Left renal cortex interstitium (tissue), 4 donors: ENCODE measurements around the gene ZNF740. TPM values are rescaled to one million over a fixed set of nuclear protein-coding genes. Genes with fewer than 3 reads are reported as not detected.

Source experiments
- DNase-seq, 4 donors: peaks; one replicate each; pipeline ENCODE4 v3.0.0-alpha.2; 2013; ENCODE audit warnings: low read depth in 4 of 4, low spot score in 2 of 4, missing footprints in 1 of 4
- polyA plus RNA-seq, 4 donors: library from polyadenylated mRNA; unstranded; fragments of 120-200 nt; gene quantifications; one replicate each; pipeline ENCODE4 v1.2.1, GENCODE V29; 2013; ENCODE audit not compliant: insufficient read length in 4 of 4

The ZNF740 gene
- polyA plus RNA-seq, 4 donors, result 64.1 to 80.8 (median 67.7) TPM

DNA sequence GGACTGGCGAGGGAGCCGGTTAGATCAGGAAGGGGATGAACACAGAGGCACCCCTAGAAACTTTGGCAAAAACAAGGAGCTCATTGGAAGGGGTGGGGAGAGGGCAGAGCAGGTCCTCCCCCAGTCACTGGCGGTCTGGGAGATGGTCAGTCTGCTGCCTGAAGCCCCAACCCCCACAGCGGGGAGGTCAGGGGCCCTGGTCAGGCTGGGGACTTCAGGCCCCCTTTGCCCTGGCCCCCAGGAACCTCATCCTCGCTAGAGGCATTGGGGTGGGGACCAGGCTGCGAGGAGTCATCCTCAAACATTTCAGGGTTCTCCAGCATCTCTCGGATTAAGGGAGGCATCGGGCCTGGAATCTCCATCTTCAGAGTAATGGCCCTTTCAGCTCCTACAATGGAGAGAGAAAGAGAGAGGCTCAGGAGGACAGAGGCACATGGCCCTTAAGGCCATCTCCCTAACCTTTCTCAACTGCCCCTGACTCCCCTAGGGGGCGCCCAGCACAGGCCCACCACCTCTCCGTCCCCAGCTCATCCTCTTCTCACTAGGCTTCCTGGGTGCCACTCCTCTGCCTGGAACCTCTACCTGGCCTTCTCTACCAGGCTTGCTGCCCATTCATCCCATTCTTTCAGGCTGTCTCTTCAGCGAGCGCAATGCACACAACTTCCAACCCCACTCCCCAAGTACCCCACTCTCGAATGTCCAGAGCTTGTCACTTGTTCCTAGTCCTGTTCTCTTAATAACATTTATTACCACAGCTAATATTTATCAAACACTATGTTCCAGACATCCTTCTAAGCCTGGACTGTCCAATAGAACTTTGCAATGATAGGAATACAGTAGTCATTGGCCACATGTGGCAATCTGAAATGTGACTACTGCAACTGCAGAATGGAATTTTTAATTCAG is 31.2 kb downstream of the ZNF740 start:
- DNase-seq, result no peak

DNA sequence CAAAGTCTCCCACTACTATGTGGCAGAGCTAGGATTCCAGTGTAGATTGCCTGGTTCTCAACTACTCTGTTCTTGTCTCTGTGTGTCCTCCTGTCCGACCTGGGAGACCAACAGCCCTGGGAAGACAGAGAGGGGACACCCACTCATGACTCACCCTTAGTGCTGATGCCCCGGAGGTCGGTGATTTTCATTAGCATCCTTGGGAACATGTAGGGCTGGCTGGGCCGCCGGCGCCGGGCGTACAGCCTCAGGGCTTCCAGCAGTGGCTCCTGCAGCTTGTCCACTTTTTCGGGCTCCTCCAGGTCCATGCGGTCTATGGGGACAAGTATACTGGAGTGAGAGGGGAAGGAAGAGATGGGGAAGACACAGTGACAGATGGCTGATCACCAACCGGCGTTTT is 32.4 kb downstream of the ZNF740 start:
- no peak for DNase-seq

DNA sequence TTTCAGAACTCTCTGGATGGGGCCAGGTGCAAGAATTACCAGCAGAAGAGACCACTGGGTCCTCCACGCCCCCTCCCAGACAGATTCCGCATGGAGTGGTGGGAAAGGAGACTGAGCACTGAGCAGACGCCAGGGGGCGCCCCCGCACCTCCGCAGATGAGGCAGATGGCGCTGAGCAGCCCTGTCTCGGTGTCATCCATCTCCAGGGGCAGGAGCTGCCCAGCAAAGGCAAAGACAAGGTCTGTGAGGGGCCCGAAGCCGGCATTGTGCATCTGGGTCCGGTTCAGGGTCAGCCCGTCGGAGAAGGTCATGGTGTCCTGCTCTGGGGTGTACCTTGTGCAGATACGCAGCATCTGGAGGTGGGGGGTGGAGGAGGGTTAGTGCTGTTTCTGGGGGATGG is 32.8 kb downstream of the ZNF740 start:
- no peak for DNase-seq

DNA sequence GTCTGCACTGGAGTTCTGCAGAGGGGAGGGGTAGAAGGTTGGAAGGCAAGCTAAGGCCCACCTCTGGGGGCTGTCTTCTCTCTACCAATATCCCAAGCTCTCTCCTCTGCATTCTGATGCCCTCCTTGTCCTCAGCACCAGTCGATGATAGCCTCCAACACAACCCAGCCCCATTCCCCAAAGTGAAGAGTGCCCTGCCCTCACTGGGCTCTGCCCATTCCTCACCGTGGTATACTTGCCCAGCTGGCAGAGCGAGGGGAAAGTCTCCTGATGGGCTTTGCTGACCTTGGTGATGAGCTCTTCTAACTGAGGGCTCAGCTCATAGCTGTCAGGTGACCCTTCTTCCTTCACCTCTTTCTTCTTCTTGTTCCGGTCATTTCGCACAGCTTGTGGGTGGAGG is 33.7 kb downstream of the ZNF740 start:
- no peak for DNase-seq

DNA sequence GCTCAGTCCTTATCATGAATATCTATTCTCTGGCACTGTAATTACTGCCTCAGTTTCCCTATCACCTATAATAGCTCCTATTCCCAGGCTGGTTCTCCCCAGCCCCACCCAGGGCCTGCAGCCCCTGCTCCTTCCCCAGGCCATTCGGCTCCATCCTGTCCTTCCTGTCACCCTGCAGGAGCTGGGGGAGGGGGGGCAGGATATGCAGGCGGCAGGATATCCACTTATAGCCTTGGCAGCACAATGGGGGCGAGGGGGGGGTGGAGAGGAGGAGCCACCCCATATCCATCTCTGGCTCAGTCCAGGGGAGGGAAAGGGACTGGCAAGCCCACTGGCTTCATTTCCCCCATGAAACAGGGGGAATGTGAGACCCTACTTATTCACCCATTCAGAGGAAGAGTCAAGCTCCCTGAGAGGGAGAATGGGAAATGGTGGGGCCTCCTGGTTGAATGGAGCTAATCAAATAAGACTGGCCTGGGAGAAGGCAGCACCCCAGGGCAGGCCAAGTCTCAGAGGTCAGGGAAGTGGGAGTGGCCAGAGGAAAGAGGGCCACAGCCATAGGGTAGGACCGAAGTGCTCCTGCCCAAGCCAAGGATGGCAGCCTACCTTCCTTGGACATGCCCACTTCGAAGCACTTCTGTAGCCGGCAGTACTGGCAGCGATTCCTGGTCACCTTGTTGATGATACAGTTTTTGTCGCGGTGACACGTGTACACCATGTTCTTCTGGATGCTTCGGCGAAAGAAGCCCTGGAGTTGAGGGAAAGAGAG is 34.3 kb downstream of the ZNF740 start:
- no peak for DNase-seq

DNA sequence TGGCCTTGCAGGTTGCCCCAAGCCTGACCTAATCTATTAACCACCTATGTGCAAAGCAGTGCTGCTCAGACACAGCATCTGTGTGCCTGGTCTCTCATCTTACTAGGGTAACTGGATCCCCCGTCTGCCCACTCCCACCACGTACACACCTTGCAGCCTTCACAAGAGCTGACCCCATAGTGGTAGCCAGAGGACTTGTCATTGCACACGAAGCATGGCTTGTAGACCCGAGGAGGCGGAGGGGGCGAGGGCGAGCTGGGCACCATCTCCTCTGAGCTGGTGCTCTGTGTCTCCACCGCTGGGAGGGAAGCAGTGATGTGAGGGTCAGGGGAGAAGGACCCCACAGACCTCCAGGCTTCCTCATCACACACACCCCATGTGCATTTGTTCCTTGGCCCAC is 35.0 kb downstream of the ZNF740 start:
- no peak for DNase-seq

DNA sequence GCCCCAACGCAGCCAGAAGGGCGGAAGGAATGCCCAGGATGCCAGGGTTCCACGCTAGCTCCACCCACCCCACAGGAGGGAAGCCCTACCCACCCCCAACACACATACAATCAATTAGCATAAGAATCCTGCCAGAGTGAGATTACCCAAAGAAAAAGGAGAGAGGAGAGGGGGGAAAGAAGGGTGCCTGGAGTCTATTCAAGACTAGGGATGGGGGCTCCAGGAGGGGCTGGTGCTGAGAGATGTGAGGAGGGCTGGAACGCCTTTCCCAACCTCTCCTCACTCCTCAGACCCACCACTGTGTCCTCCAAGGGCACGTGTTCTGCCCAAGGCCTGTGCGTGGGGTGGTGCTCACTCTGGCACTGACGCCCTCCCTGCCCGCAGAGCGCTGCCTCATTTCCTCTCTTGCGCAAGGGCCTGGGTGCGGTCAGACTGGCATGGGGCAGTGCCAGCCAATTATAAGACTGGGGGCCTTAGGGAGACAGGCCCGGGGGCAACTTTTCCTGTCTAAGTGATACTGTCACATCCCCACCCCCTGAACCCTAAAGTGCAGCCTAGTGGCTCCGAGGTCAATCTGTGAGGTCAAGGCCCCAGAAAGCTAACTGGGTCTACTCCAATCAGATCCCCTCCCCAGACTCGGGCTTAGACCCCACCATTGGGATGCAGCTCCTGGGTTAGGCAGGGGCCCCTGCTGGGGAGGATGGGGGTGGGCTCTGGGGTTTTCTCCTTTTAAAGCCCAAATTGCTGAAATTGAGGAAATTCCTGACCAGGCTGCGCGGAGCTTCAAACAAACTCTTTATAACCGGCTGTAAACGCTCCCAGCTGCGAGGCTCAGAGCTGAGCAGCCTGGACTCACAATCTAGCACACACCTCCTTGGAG is 36.8 kb downstream of the ZNF740 start:
- DNase-seq, result no peak

DNA sequence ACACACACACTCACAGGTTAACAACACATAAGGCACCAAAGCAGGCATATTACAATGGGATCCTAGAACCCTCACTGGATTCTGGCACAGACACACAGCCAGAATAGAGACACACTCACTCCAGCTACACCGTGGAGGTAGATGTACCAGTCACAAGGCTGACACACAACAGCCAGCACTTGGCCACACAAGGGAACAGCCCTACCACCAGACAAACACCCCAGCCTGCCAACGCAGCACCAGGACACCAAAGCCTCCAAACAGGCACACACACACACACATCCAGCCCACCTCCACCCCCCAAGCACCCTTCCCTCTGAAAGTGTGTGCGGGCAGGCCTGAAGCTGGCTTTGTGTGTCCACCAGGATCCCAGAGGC is 37.4 kb downstream of the ZNF740 start:
- DNase-seq, result no peak

DNA sequence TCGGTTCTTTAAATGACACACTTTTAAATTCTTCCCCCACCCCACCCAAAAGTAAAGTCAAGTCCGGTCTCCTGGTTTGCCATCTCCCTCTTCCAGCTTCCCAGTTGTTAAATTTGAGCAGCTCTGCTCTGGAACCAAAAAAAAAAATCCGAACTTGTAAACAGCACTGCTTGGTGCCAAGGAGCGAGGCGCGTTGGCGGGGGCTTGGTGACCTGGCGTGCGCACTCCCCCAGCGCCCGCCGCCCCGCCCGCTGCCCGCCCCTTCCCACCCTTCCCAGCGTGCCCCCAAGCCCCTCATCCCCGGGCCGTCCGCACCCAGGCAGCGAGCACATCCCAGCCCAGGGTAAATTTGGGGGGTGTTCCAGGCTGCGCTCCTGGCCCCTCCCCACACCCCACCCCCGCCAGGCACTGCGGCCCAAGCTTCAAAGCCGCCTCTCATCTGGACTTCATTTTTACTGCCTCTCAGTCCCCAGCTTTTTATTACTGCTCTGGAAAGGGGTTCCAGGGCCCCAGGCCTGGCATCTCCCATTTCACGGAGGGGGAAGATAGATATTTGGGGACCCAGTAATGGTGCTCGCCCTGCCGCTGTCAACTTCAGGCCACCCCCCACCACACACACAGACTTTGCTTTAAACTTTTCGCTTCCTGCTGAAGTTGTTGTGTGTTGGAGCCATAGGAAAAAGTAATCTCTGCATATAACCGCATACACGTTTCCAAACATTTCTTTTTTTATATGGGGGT is 38.2 kb downstream of the ZNF740 start:
- no peak for DNase-seq

DNA sequence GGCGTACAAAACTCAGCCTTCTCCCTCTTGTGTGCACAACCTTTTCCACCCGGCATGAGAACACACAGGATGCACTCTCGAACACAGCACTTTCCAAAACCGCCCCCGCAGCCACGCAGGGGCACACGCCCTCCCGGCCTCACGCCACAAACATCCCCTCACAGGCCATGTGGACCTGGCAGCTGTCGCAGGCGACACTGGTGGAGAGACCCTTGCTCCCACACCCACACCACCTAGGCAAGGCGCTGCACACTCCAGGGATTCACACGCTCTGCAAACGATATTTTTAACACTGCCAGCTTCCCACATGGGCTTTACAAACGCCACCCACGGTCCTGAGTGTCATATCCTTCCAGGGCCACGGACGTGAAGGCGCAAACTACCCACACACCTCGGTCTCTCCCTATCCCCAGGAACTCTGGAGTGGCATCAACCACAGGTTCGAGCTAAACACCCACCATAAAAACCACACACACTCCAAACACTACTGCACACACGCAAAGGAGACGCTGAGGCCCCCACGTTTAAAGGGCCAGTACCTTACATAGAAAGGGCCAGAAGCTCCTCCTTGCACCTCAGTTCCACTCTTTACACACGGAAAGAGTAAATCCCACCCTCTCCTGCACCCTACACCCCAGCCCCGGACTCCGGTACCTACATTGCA is 38.9 kb downstream of the ZNF740 start:
- no peak for DNase-seq

DNA sequence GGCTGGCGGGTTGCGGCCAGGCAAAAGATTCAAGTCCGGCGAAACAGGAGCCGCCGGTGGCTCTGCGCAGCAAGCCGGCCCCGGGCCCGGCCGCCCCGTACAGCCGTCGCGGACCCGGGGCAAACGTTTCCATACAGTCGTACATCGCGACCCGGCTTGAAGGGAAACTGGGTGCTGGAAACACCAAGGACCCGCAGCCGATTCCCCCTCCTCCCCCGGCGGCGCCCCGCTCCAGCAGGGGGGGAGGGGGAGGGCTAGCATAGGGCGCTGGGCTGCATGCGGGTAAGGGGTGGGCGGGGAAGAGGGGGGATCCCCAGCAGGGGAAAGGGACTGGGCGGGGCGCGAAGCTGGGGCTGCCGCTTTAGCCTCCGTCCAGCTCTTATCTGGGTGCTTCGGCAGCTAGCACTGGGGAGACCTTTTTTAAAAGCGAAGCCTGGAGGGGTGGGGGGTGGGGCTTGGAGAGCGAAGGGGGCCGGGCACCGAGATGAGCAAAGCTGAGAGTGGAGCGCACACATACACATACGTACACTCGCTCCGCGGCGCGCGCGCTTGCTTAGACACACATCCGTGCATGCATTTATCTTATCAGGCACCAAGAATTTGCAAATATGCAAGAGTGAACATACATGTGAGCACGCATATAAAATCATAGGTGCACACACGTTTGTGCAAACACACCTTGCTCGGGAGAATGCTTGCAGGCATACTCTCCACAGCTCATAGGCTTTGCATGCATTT is 39.6 kb downstream of the ZNF740 start:
- no peak for DNase-seq

DNA sequence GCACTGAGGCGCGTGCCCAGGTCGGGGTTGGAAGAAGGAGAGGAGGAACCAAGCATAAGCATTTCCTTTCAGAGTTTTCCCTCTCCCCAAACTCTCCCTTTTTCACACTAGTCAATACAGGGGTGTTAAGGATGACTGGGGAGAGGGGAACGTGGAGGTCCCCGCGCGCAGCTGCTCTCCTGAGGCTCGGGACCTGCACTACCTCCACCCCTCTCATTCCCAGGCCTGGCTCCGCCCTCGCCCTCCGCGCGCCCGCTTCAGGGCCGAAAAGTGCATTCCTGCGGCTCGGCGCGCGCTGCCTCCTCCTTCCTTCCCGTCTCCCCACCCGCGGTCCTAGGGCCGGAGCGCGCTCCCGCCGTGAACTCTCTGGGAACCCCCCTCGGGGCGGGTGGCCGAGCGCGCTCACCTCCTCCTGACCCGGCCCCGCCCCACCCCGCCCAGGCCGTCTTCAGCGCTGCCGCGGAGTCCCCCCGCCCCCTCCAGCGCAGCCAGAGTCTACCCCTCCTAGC is 40.2 kb downstream of the ZNF740 start:
- DNase-seq, result peak; percentile 63 to 86 (median 81)

DNA sequence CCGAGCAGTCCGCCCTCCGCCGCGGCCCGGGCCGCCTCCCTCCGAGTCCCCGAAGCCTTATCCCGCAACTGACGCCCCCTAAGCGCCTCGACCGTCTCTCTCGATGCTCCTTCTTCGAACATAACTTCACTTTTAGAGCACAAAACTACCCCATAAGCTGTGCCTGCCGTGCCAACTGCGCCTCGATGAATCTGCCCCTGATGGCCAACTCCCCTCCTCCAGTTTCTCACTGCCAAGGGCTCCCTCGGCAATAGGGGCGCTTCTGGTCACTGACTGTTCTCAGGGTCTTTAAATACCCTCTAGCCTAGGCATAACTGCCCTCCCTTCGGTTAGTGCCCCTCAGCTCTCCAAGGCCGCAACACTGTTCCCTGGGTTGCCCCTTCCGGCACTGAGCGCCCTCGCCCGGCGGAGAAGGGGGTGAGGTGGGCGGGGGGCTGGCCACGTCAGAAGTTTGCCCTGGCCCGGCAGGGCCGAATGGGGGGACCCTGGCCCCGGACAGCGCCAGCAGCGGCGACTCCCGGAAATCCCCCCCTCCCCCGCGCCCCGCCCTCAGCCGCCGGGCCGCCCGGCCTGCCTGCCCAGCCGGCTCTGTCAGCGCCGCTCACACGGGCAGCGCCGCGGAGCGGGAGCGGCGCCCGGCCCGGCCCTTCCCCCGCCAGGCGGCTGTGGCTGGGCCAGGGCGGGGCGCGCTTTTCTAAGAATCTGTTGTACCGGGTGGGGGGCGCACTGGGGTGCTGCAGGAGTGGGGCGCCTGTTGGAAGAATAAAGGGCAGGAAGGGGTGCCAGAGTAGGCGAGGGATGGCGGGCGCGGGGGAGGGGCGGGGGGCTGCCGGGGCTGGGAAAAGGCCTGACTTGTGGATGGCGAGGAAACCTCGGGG is 40.9 kb downstream of the ZNF740 start:
- DNase-seq, result peak in 1 of 4 donors; percentile 55

DNA sequence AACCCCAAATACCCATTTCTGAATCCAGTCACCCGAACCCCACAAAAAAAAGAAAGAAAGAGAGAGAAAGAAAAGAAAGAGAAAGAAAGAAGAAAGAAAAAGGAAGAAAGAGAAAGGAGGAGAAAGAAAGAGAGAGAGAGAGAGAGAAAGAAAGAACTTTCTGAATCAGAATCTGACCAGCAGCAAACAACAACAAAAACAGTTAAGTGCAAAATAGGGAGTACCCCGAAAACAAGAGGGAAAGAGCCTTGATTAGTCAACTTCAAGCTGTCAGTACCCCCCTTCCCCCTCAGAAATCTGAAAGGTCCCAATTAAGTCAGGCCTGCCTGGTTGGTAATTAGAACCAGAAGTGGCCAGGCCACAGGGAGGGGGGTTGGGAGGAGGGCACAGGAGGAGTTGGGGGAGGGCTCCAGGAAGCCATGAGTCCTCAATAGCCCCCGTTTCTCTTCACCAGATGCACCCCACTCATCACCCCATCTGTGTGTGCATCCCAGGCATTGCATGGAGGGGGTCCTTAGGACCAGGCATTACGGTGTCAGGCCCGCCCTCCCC is 41.7 kb downstream of the ZNF740 start:
- no peak for DNase-seq

DNA sequence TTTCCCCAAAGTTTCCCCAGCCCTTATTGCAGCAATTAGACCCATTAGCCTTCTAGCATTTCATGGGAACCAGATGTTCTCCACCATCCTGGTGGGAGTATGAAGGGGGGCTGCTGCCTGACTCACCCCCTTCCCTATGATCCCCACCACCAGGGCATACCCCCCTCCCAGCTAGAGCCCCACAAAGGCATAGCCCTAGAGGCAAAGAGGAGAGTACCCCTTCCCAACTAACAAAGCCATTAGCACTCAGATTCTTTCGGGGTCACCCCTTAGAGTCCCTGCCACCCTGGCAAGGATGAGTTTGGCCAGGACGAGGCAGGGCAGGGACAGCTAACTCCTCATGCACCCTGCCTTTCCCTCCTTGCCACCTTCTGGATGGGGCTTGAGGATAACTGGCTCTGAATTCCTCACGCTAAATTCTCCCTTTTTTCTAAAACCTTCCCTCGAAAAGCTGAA is 42.3 kb downstream of the ZNF740 start:
- DNase-seq, result no peak

DNA sequence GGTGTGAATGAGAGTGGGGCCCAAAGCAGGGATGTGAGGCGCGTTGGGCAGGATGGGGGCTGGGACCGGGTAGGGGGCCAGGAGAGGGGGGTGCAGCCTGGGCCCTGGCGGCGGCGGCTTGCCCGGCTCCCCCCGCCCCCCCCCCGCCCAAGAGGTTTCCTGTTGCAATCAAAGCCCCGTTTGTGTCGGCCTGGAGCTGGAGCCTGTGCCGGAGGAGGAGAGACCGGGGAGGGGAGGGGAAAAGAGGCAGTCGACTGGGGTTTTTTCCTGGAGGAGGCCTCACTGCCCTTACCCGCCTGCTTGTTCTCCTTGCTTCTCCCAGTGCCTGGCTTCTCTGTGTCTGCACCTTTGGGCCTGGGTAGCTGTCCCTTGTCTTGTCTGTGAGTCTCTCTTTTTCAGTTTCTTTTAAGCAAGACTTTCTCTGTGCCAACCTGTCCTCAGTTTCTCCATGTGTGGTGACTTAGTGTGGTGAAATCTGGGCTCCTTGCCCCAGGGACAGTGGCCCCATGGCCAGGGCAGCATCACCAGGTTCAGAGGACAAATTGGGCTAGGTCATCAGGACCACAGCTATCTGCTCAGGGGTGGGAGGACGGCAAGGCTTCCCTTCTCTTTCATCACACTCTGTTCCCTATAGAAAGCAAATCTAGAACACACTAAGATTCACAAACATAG is 43.0 kb downstream of the ZNF740 start:
- DNase-seq, result no peak
